ENCODE results near the gene TPP1.

TPP1 gene

GRCh38 chr11:6627762-6628241 lies 8.6 kb upstream of the TPP1 start:
- no peak for DNase-seq (ENCODE audit: low read depth in 2 of 2)

GRCh38 chr11:6626971-6627761 lies 7.9 kb upstream of the TPP1 start:
- no peak for DNase-seq (ENCODE audit: low read depth in 2 of 2)

- no peak for DNase-seq (ENCODE audit: low read depth in 2 of 2)
Observed at GRCh38 chr11:6625832-6626420, 6.7 kb upstream of the TPP1 start.

GRCh38 chr11:6625156-6625831 lies 6.1 kb upstream of the TPP1 start:
- DNase-seq (ENCODE audit: low read depth in 2 of 2) = no peak

GRCh38 chr11:6623391-6624363 lies 4.5 kb upstream of the TPP1 start:
- DNase-seq (ENCODE audit: low read depth in 2 of 2) = no peak

- DNase-seq (ENCODE audit: low read depth in 2 of 2) = no peak
Observed at GRCh38 chr11:6622261-6623171, 3.3 kb upstream of the TPP1 start.

GRCh38 chr11:6621711-6622211 lies 2.5 kb upstream of the TPP1 start:
- DNase-seq (ENCODE audit: low read depth in 2 of 2) = no peak

GRCh38 chr11:6620636-6621035 lies 1.4 kb upstream of the TPP1 start:
- DNase-seq (ENCODE audit: low read depth in 2 of 2) = no peak

GRCh38 chr11:6618117-6619003 lies 862 bp downstream of the TPP1 start:
- DNase-seq (ENCODE audit: low read depth in 2 of 2) = peak in 1 of 2 donors; percentile 50

GRCh38 chr11:6617315-6617781 lies 1.9 kb downstream of the TPP1 start:
- DNase-seq (ENCODE audit: low read depth in 2 of 2) = no peak

- no peak for DNase-seq (ENCODE audit: low read depth in 2 of 2)
Observed at GRCh38 chr11:6616596-6617250, 2.5 kb downstream of the TPP1 start.

GRCh38 chr11:6615882-6616585 lies 3.2 kb downstream of the TPP1 start:
- DNase-seq (ENCODE audit: low read depth in 2 of 2) = no peak

- DNase-seq (ENCODE audit: low read depth in 2 of 2) = no peak
Observed at GRCh38 chr11:6615046-6615445, 4.2 kb downstream of the TPP1 start.

- no peak for DNase-seq (ENCODE audit: low read depth in 2 of 2)
Observed at GRCh38 chr11:6614446-6614845, 4.8 kb downstream of the TPP1 start.

- no peak for DNase-seq (ENCODE audit: low read depth in 2 of 2)
Observed at GRCh38 chr11:6613496-6613895, 5.7 kb downstream of the TPP1 start.

GRCh38 chr11:6612213-6613041 lies 6.8 kb downstream of the TPP1 start, which contains the start of gene TAF10:
Gene TAF10 (minus strand): TSS chr11:6612216. CDS start chr11:6612189, 27 bp downstream.
- peak; percentile 88 to 95 for DNase-seq (ENCODE audit: low read depth in 2 of 2)

GRCh38 chr11:6611963-6612212 lies 7.3 kb downstream of the TPP1 start:
- DNase-seq (ENCODE audit: low read depth in 2 of 2) = no peak
